Naive thymus-derived CD8-positive, alpha-beta T cell (primary cell): Measurements from ENCODE around the gene SEMG2. TPM values are rescaled to one million over a fixed set of nuclear protein-coding genes. Genes with fewer than 3 reads are reported as not detected.
A peak's percentile ranks its signal among the peaks of the same experiment; 100 is the strongest.

Experiments used
- ATAC-seq, 2 donors: fragments of 150-1000 bp; cut with Tn5 transposase in 1 of 2; sonication (Bioruptor Pico), chemical (Tn5 transposase) in 1 of 2; 1 replicate in 1 of 2; 2 replicates in 1 of 2; pipeline ENCODE4 v1.10.0; 2021; ENCODE audit warnings: mild to moderate bottlenecking in 2 of 2, moderate library complexity in 2 of 2
- POLR2A ChIA-PET: fragments of 350-600 bp; sonication (Branson Sonifier 250); formaldehyde crosslinking; loops from one replicate; lab custom pipeline; 2021; ENCODE audit warnings: antibody characterized with exemption; lab: Charles Lee
- DNase-seq, 10 donors: peaks; one replicate each; pipeline versions ENCODE4 v3.0.0 to v3.0.0-alpha.2; 2020 to 2022
- H3K27ac Mint-ChIP-seq, 10 donors: one replicate each; pipeline ENCODE4 v1.8.0; 2020 to 2022; ENCODE audit warnings: mild to moderate bottlenecking in 10 of 10, mixed read lengths in 10 of 10, moderate library complexity in 4 of 10, inconsistent platforms in 1 of 10
- H3K27me3 Mint-ChIP-seq, 5 donors: one replicate each; pipeline ENCODE4 v1.8.0; 2021 to 2022; ENCODE audit warnings: mixed read lengths in 5 of 5
- H3K36me3 Mint-ChIP-seq, 3 donors: one replicate each; pipeline ENCODE4 v1.8.0; 2020 to 2022; ENCODE audit warnings: mixed read lengths in 3 of 3, mild to moderate bottlenecking in 2 of 3, inconsistent platforms in 1 of 3
- H3K4me1 Mint-ChIP-seq, 4 donors: one replicate each; pipeline ENCODE4 v1.8.0; 2021 to 2022; ENCODE audit warnings: mixed read lengths in 4 of 4
- H3K4me3 Mint-ChIP-seq, 10 donors: one replicate each; pipeline ENCODE4 v1.8.0; 2020 to 2022; ENCODE audit warnings: mild to moderate bottlenecking in 10 of 10, mixed read lengths in 10 of 10, moderate library complexity in 6 of 10, inconsistent platforms in 1 of 10
- H3K9me3 Mint-ChIP-seq, 9 donors: one replicate each; pipeline ENCODE4 v1.8.0; 2020 to 2022; ENCODE audit warnings: mixed read lengths in 9 of 9, mild to moderate bottlenecking in 3 of 9, inconsistent platforms in 1 of 9, moderate library complexity in 1 of 9
- polyA plus RNA-seq, 3 donors: library from polyadenylated mRNA; unstranded; fragments of 300-500 nt; fragmentation: Illumina TruSeq; gene quantifications; one replicate each; pipeline ENCODE4 v1.2.3, GENCODE V29; 2021
- total RNA-seq, 8 experiments: library from RNA in 2 of 8; stranded (reverse) in 2 of 8; gene quantifications; one replicate each; pipeline ENCODE4 v1.2.3 and lab custom pipeline; 2021 to 2026

The SEMG2 gene
- total and polyA plus RNA-seq, 5 experiments from 2014 or later, result not detected

GRCh38 chr20:45246109-45246508 is 24.9 kb downstream of the SEMG2 start:
- Mint-ChIP-seq H3K4me1 (no peaks in the 10 kb centered on the region), H3K4me3 (no peak overlapping the region), H3K27me3 (peaks cover 18 to 58% (median 38%) of the 10 kb centered on the region in 5 donors), H3K9me3 (no peaks in the 10 kb centered on the region), H3K27ac (no peak overlapping the region), H3K36me3 (no peaks in the 10 kb centered on the region)
- POLR2A ChIA-PET, result no interaction called here
- ATAC-seq (no peak), DNase-seq (no peak)

- DNase-seq (no peak), ATAC-seq (no peak)
- H3K9me3 Mint-ChIP-seq, result no peaks in the 10 kb centered on the region
These were observed 26.7 kb downstream of the SEMG2 start for GRCh38 chr20:45247865-45248264.

DNA sequence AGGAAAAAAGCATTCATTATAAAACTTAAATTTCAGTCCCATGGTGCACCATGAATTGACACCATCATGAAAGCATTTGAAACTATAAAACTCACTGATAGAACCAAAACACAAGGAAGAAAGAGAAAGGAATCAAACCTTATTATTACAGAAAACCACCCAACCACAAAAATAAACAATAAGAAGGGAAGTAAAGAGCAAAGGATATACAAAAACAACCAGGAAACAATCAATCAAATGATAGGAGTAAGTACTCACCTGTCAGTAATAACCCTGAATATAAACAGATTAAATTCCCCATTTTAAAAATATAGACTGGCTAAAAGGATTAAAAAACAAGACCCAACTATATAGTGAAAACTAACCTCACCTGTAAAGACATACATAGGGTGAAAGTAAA is 27.4 kb downstream of the SEMG2 start:
- ATAC-seq (no peak), DNase-seq (no peak)
- Mint-ChIP-seq H3K9me3 (no peaks in the 10 kb centered on the region), H3K27me3 (peaks cover 24 to 65% (median 56%) of the 10 kb centered on the region in 5 donors), H3K27ac (no peak overlapping the region), H3K4me3 (no peak overlapping the region), H3K4me1 (no peaks in the 10 kb centered on the region), H3K36me3 (no peaks in the 10 kb centered on the region)
- POLR2A ChIA-PET, result no interaction called here

More at GRCh38 chr20:45247865-45248264, 26.7 kb downstream of the SEMG2 start:
- Mint-ChIP-seq H3K27ac (no peak overlapping the region), H3K27me3 (peaks cover 25 to 69% (median 49%) of the 10 kb centered on the region in 5 donors), H3K4me1 (no peaks in the 10 kb centered on the region), H3K36me3 (no peaks in the 10 kb centered on the region), H3K4me3 (no peak overlapping the region)
- POLR2A ChIA-PET, result no interaction called here

GRCh38 chr20:45251884-45252560 is 30.8 kb downstream of the SEMG2 start:
- DNase-seq (no peak), ATAC-seq (no peak)
- Mint-ChIP-seq H3K36me3 (no peaks in the 10 kb centered on the region), H3K4me3 (no peak overlapping the region), H3K4me1 (no peaks in the 10 kb centered on the region), H3K27me3 (peaks cover 18 to 54% (median 46%) of the 10 kb centered on the region in 5 donors), H3K27ac (peak overlapping the region in 1 of 10 donors; percentile 32), H3K9me3 (no peaks in the 10 kb centered on the region)
- POLR2A ChIA-PET, result no interaction called here

DNA sequence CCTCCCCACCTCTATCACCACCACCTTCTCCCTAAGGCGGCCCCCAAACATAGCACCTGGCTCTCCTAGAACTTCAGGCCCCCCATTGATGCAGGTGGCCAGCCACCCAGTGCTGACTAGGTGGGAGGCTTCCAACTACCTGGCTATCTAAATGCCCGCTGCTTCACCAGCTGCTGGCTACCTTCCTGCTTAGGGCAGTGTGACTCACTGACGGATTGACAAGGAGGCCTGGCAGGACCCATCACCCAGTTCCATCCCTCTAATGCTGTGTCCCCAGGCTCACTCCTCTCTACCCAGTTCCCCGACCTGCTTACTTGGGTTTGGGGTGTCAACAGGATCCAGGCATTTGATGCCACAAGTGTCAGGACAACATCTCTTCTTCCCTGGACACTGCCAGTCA is 32.1 kb downstream of the SEMG2 start:
- H3K27me3 Mint-ChIP-seq, result peaks cover 15 to 44% (median 37%) of the 10 kb centered on the region in 5 donors
- H3K36me3 Mint-ChIP-seq, result no peaks in the 10 kb centered on the region
- DNase-seq, result no peak
- H3K4me3 Mint-ChIP-seq, result no peak overlapping the region
- POLR2A ChIA-PET, result no interaction called here
- ATAC-seq, result no peak
- no peaks in the 10 kb centered on the region for H3K9me3 Mint-ChIP-seq
- no peak overlapping the region for H3K27ac Mint-ChIP-seq
- H3K4me1 Mint-ChIP-seq, result peaks cover 0 to 4% (median 0%) of the 10 kb centered on the region in 4 donors

DNA sequence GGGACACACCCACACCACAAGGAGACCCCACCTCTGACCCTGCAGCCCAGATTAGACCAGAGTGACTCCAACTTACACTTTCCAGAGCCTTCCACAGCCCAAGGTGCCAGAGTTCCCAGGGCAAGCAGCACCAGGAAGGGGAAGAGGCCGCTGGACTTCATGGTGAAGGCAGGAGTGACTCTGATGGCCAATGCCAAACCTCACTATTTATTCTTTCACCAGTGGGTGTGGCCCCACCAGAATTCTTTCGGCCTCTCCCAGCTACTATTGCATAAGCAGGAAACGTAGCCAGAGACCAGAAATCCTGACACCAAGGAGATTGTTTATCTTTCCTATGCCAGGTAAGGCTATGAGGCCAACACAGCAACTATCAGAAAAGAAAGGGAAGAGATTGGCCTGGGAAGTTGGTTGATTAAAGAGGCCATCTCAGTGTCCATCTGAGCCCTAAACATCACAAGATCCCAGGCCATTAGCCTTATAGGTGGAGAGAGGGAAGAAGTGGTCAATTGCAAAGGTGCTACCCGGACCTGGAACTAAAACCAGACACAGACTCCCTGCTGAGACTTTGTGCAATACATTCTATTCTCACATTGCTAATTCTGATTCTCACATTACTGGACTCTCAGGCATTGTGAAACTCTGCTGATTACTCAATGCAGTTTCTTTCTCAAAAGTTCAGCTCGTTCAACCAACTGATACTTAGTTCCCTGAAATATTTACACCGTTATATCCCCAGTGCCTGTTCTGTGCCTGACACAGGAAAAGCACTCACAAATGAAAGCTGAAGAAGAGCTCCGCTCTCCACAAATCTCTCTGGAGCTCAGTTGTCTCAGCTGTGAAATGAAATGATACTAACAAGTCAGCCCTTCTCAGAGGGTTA is 33.5 kb downstream of the SEMG2 start, which contains the start of gene SLPI:
Gene SLPI, minus strand, starts transcription at position 182 of the 880 bp plus-strand sequence. Its CDS starts 21 bp downstream, at position 161.
- Mint-ChIP-seq H3K4me1 (peaks cover 0 to 4% (median 0%) of the 10 kb centered on the region in 4 donors), H3K9me3 (no peaks in the 10 kb centered on the region), H3K4me3 (no peak within 1 kb of the TSS), H3K36me3 (no peaks in the 10 kb centered on the region), H3K27ac (no peak within 1 kb of the TSS), H3K27me3 (peaks cover 13 to 50% (median 31%) of the 10 kb centered on the region in 5 donors)
- POLR2A ChIA-PET, result no interaction called here
- DNase-seq (no peak), ATAC-seq (no peak)

GRCh38 chr20:45257161-45257560 is 36.0 kb downstream of the SEMG2 start:
- POLR2A ChIA-PET, result interaction anchor here (0.7 kb wide), 1 partner anchor 13 kb away, joined by 3 read pairs; no protein-coding TSS in a partner anchor

GRCh38 chr20:45257711-45258110 is 36.5 kb downstream of the SEMG2 start:
- no peaks in the 10 kb centered on the region for H3K36me3 Mint-ChIP-seq
- no peak overlapping the region for H3K4me3 Mint-ChIP-seq
- DNase-seq (no peak), ATAC-seq (no peak)
- peaks cover 4 to 56% (median 27%) of the 10 kb centered on the region in 5 donors for H3K27me3 Mint-ChIP-seq
- no peaks in the 10 kb centered on the region for H3K9me3 Mint-ChIP-seq
- no peak overlapping the region for H3K27ac Mint-ChIP-seq
- H3K4me1 Mint-ChIP-seq, result peaks cover 0 to 4% (median 0%) of the 10 kb centered on the region in 4 donors
- POLR2A ChIA-PET, result no interaction called here

More at GRCh38 chr20:45257161-45257560, 36.0 kb downstream of the SEMG2 start:
- DNase-seq (no peak), ATAC-seq (no peak)
- Mint-ChIP-seq H3K27ac (no peak overlapping the region), H3K36me3 (no peaks in the 10 kb centered on the region), H3K9me3 (no peaks in the 10 kb centered on the region), H3K4me3 (no peak overlapping the region), H3K4me1 (peaks cover 0 to 4% (median 0%) of the 10 kb centered on the region in 4 donors), H3K27me3 (peaks cover 6 to 54% (median 29%) of the 10 kb centered on the region in 5 donors)

GRCh38 chr20:45258259-45258658 is 37.1 kb downstream of the SEMG2 start:
- no peak for ATAC-seq
- H3K4me3 Mint-ChIP-seq, result no peak overlapping the region
- no peak for DNase-seq
- H3K4me1 Mint-ChIP-seq, result peaks cover 0 to 4% (median 0%) of the 10 kb centered on the region in 4 donors
- no peak overlapping the region for H3K27ac Mint-ChIP-seq
- no peaks in the 10 kb centered on the region for H3K9me3 Mint-ChIP-seq
- no peaks in the 10 kb centered on the region for H3K36me3 Mint-ChIP-seq
- POLR2A ChIA-PET, result no interaction called here
- H3K27me3 Mint-ChIP-seq, result peaks cover 4 to 58% (median 26%) of the 10 kb centered on the region in 5 donors

- Mint-ChIP-seq H3K27me3 (peaks cover 4 to 56% (median 24%) of the 10 kb centered on the region in 5 donors), H3K36me3 (no peaks in the 10 kb centered on the region), H3K4me3 (no peak overlapping the region), H3K4me1 (peaks cover 0 to 4% (median 0%) of the 10 kb centered on the region in 4 donors), H3K27ac (no peak overlapping the region), H3K9me3 (no peaks in the 10 kb centered on the region)
- ATAC-seq (no peak), DNase-seq (no peak)
- POLR2A ChIA-PET, result no interaction called here
These were observed 37.5 kb downstream of the SEMG2 start for GRCh38 chr20:45258664-45259063.

- no peak for ATAC-seq
- POLR2A ChIA-PET, result no interaction called here
- Mint-ChIP-seq H3K36me3 (no peaks in the 10 kb centered on the region), H3K4me1 (no peaks in the 10 kb centered on the region), H3K9me3 (no peaks in the 10 kb centered on the region), H3K4me3 (no peak overlapping the region), H3K27ac (no peak overlapping the region), H3K27me3 (peaks cover 3 to 58% (median 23%) of the 10 kb centered on the region in 5 donors)
- DNase-seq, result no peak
These were observed 42.5 kb downstream of the SEMG2 start for GRCh38 chr20:45263556-45264266.

- ATAC-seq (no peak), DNase-seq (no peak)
- Mint-ChIP-seq H3K36me3 (no peaks in the 10 kb centered on the region), H3K9me3 (no peaks in the 10 kb centered on the region), H3K4me1 (no peaks in the 10 kb centered on the region), H3K4me3 (no peak overlapping the region), H3K27me3 (peaks cover 6 to 65% (median 28%) of the 10 kb centered on the region in 5 donors), H3K27ac (no peak overlapping the region)
- POLR2A ChIA-PET, result no interaction called here
These were observed 45.8 kb downstream of the SEMG2 start for GRCh38 chr20:45266977-45267376.
